Loucy (cell line): ENCODE measurements around the gene MACO1.

ENCODE experiments used
- EZH2phosphoT487 ChIP-seq: fragments of 200-600 bp; IDR thresholded peaks from 2 replicates; pipeline ENCODE4 v1.6.1; 2018; ENCODE audit warnings: antibody characterized with exemption, mild to moderate bottlenecking, moderate library complexity, borderline replicate concordance
- TF ChIP-seq, protein P1 (sequence below): fragments of 200-600 bp; sonication (generic); conservative IDR thresholded peaks from 2 replicates; pipeline ENCODE4 v1.5.1; 2014; ENCODE audit warnings: mild to moderate bottlenecking, antibody characterized with exemption, low read length

DNA sequence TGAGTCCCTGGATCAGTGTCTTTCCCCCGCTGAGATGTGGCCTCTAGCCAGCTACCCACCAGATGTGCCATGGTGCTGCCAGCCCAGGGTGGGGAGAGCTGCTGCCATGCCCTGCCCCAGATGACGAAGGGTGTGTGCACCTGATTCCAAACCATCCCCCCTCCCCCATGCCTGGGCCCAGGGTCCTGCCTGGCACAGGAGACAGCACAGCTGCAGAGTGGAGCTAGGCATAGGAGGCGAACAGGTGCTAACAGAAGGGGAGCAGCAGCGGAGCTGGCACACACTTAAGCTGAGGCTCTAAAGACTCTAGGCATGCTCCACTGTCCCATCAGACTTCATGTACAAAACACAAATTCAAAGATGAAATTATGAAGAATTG is 103.7 kb downstream of the MACO1 start:
- TF ChIP-seq EZH2phosphoT487: no peak
- TF ChIP-seq, protein P1, sequence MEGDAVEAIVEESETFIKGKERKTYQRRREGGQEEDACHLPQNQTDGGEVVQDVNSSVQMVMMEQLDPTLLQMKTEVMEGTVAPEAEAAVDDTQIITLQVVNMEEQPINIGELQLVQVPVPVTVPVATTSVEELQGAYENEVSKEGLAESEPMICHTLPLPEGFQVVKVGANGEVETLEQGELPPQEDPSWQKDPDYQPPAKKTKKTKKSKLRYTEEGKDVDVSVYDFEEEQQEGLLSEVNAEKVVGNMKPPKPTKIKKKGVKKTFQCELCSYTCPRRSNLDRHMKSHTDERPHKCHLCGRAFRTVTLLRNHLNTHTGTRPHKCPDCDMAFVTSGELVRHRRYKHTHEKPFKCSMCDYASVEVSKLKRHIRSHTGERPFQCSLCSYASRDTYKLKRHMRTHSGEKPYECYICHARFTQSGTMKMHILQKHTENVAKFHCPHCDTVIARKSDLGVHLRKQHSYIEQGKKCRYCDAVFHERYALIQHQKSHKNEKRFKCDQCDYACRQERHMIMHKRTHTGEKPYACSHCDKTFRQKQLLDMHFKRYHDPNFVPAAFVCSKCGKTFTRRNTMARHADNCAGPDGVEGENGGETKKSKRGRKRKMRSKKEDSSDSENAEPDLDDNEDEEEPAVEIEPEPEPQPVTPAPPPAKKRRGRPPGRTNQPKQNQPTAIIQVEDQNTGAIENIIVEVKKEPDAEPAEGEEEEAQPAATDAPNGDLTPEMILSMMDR: no peak
